Measurements from ENCODE around the gene ANXA7. TPM values are rescaled to one million over a fixed set of nuclear protein-coding genes. Genes with fewer than 3 reads are reported as not detected.
"Not testable (repeated sequence)": the region's sequence is repeated elsewhere in the genome, so short reads cannot be mapped to it uniquely, and the experiment has no call there.

The ANXA7 gene
- total and polyA plus RNA-seq, 8 donors = 16.2 to 103 (median 58.1) TPM

- no peak for TF ChIP-seq POLR2A (IDR thresholded peaks at IDR 0.05)
- TF ChIP-seq POLR2AphosphoS5 (IDR thresholded peaks at IDR 0.05) = no peak
- no peak for TF ChIP-seq EP300 (IDR thresholded peaks at IDR 0.05)
- no peak for TF ChIP-seq CTCF (IDR thresholded peaks at IDR 0.05)
- H3K27me3 ChIP-seq = no peaks in the 10 kb centered on the region
- no peak for DNase-seq
- H3K4me1 ChIP-seq = peaks cover 0 to 41% (median 10%) of the 10 kb centered on the region in 4 donors
- no peaks in the 10 kb centered on the region for H3K9me3 ChIP-seq
- H3K36me3 ChIP-seq = peaks cover 8 to 44% (median 33%) of the 10 kb centered on the region in 4 donors
- intact Hi-C loops (cut with DNase I; ENCODE audit: low total_unique reads) = no loop called here
- no peak overlapping the region for H3K4me3 ChIP-seq
- no peak overlapping the region for H3K27ac ChIP-seq
- 91 to 99% (median 97%) methylated on average over 6 of the region's 6 CpGs for WGBS, 5 donors
Observed at GRCh38 chr10:73401636-73402035, 12.2 kb downstream of the ANXA7 start.

GRCh38 chr10:73399063-73399462 is 14.8 kb downstream of the ANXA7 start:
- H3K4me3 ChIP-seq = no peak overlapping the region
- no peaks in the 10 kb centered on the region for H3K27me3 ChIP-seq
- intact Hi-C loops (cut with DNase I; ENCODE audit: low total_unique reads) = no loop called here
- peaks cover 31 to 65% (median 58%) of the 10 kb centered on the region in 4 donors for H3K36me3 ChIP-seq
- H3K4me1 ChIP-seq = peaks cover 0 to 15% (median 0%) of the 10 kb centered on the region in 4 donors
- DNase-seq = no peak
- 76 to 91% (median 89%) methylated on average over 4 of the region's 4 CpGs for WGBS, 5 donors
- TF ChIP-seq POLR2A (IDR thresholded peaks at IDR 0.05) = no peak
- TF ChIP-seq POLR2AphosphoS5 (IDR thresholded peaks at IDR 0.05) = no peak
- no peak for TF ChIP-seq EP300 (IDR thresholded peaks at IDR 0.05)
- TF ChIP-seq CTCF (IDR thresholded peaks at IDR 0.05) = no peak
- no peaks in the 10 kb centered on the region for H3K9me3 ChIP-seq
- H3K27ac ChIP-seq = no peak overlapping the region

GRCh38 chr10:73398024-73398423 is 15.8 kb downstream of the ANXA7 start:
- Histone ChIP-seq H3K36me3 (peaks cover 31 to 66% (median 63%) of the 10 kb centered on the region in 4 donors), H3K4me3 (no peak overlapping the region), H3K27me3 (no peaks in the 10 kb centered on the region), H3K4me1 (peaks cover 0 to 6% (median 0%) of the 10 kb centered on the region in 4 donors), H3K27ac (no peak overlapping the region), H3K9me3 (no peaks in the 10 kb centered on the region)
- no peak for DNase-seq
- intact Hi-C loops (cut with DNase I; ENCODE audit: low total_unique reads) = no loop called here
- 92 to 99% (median 98%) methylated on average over 6 of the region's 6 CpGs for WGBS, 5 donors
- no peak for TF ChIP-seq EP300 (IDR thresholded peaks at IDR 0.05)

- H3K27me3 ChIP-seq; H3K9me3 ChIP-seq; H3K27ac ChIP-seq; H3K4me3 ChIP-seq; H3K4me1 ChIP-seq; DNase-seq; intact Hi-C loops (cut with DNase I; ENCODE audit: low total_unique reads): not testable (repeated sequence)
- peaks cover 44 to 90% (median 85%) of the 10 kb centered on the region in 4 donors for H3K36me3 ChIP-seq
- 98 to 100% (median 98%) methylated on average over 3 of the region's 4 CpGs for WGBS, 5 donors
Observed at GRCh38 chr10:73394325-73394724, 19.5 kb downstream of the ANXA7 start.

- 91 to 96% (median 93%) methylated on average over 4 of the region's 4 CpGs for WGBS, 5 donors
- no peak for TF ChIP-seq EP300 (IDR thresholded peaks at IDR 0.05)
- TF ChIP-seq POLR2AphosphoS5 (IDR thresholded peaks at IDR 0.05) = no peak
- Histone ChIP-seq H3K27me3 (no peaks in the 10 kb centered on the region), H3K4me3 (no peak overlapping the region), H3K27ac (no peak overlapping the region), H3K9me3 (no peaks in the 10 kb centered on the region), H3K4me1 (no peaks in the 10 kb centered on the region), H3K36me3 (peaks cover 48 to 93% (median 89%) of the 10 kb centered on the region in 4 donors)
- DNase-seq = no peak
- intact Hi-C loops (cut with DNase I; ENCODE audit: low total_unique reads) = no loop called here
Observed at GRCh38 chr10:73388228-73388627, 25.6 kb downstream of the ANXA7 start.

GRCh38 chr10:73386583-73386982 is 27.3 kb downstream of the ANXA7 start:
- intact Hi-C loops (cut with DNase I; ENCODE audit: low total_unique reads) = no loop called here
- Histone ChIP-seq H3K27ac (no peak overlapping the region), H3K36me3 (peaks cover 60 to 100% (median 97%) of the 10 kb centered on the region in 4 donors), H3K4me1 (no peaks in the 10 kb centered on the region), H3K9me3 (no peaks in the 10 kb centered on the region), H3K27me3 (no peaks in the 10 kb centered on the region), H3K4me3 (no peak overlapping the region)
- DNase-seq = no peak
- WGBS, 5 donors = 95 to 98% (median 96%) methylated on average over 7 of the region's 7 CpGs
- no peak for TF ChIP-seq CTCF (IDR thresholded peaks at IDR 0.05)
- no peak for TF ChIP-seq POLR2A (IDR thresholded peaks at IDR 0.05)
- TF ChIP-seq EP300 (IDR thresholded peaks at IDR 0.05) = no peak
- TF ChIP-seq POLR2AphosphoS5 (IDR thresholded peaks at IDR 0.05) = no peak

Measured in stomach (tissue), 9 donors.